ENCODE measurements around the gene C1QTNF8. TPM values are rescaled to one million over a fixed set of nuclear protein-coding genes. Genes with fewer than 3 reads are reported as not detected.

C1QTNF8 gene
- total RNA-seq, 1 experiment from 2014 or later: 0.27 TPM

DNA sequence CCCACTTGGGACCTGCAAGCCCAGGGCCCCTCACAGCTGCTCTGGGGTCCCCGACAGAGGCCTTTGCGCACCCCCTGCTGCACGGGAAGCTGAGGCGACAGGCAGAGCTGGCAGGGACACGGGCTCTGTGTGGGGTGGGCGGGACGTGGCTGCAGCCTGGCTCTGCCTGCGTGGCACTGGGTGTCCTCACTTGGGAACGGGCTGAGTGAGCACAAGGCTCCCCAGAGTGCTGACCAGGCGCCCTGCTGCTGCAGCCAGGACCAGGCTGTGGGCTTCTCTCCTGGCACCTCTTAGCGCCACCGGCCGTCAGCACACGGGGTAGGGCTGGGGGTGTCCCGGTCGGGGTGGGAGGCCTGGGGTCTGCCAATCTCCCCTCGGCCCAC is 6.6 kb downstream of the C1QTNF8 start:
- DNase-seq (ENCODE audit: low read depth, low spot score): no peak
- peaks cover 56 to 95% of the 10 kb centered on the region in 2 experiments for H3K4me1 ChIP-seq (ENCODE audit: control insufficient read depth in 1 of 2, insufficient read depth in 2 of 2, low read length in 2 of 2)
- H3K4me2 ChIP-seq (ENCODE audit: low read length): peak overlapping the region; percentile 100
- H3K27ac ChIP-seq (ENCODE audit: low read depth, low read length): peak overlapping the region; percentile 100
- H3K9ac ChIP-seq (ENCODE audit: low read length): peak overlapping the region; percentile 98
- peak overlapping the region; percentile 68 to 78 for H3K4me3 ChIP-seq (replicated peaks in 1 of 2; ENCODE audit: low read depth in 1 of 2, low read length in 2 of 2)
- no TSS peak for BruUV-seq (replicated peaks)
- ATAC-seq: peak; percentile 26; the same call in 1 of the 2 replicates
- intact Hi-C loops (cut with micrococcal nuclease): no loop called here
- peaks cover 15% of the 10 kb centered on the region for H3K79me2 ChIP-seq (ENCODE audit: insufficient read depth, low read length)
- ChIA-PET RAD21 (ENCODE audit: low non-redundant PET in 1 of 2, low total read pairs in 2 of 2, uncharacterized antibody in 2 of 2, unreplicated experiment in 2 of 2) (no interaction called here), POLR2A (interaction anchor here (1.7 kb wide), 1 partner anchor 368 kb away, joined by 3 read pairs; no protein-coding TSS in a partner anchor), CTCF (no interaction called here)
- peaks cover 0 to 6% of the 10 kb centered on the region in 2 experiments; a peak in 1 of 4 replicates for H3K9me3 ChIP-seq (ENCODE audit: control insufficient read depth in 1 of 2, insufficient read depth in 1 of 2, low read depth in 1 of 2, low read length in 2 of 2)
- no peaks in the 10 kb centered on the region for H4K20me1 ChIP-seq (ENCODE audit: insufficient read depth)
- no peaks in the 10 kb centered on the region for H3K27me3 ChIP-seq (ENCODE audit: insufficient read depth, low read length)
- H3K9me2 ChIP-seq (ENCODE audit: insufficient read depth): no peaks in the 10 kb centered on the region
- peaks cover 0 to 15% of the 10 kb centered on the region in 2 experiments; a peak in 1 of 4 replicates for H3K36me3 ChIP-seq (ENCODE audit: control insufficient read depth in 1 of 2, insufficient read depth in 2 of 2, low read length in 2 of 2)
- TF ChIP-seq EGR1 (IDR thresholded peaks at IDR 0.05; ENCODE audit: low read depth) (no peak), POLR2A (IDR thresholded peaks at IDR 0.05; ENCODE audit: borderline replicate concordance, extremely low read depth, insufficient read depth, insufficient read length) (no peak), EZH2 (IDR thresholded peaks at IDR 0.05) (no peak), CBX3 (IDR thresholded peaks at IDR 0.05; ENCODE audit: low read depth) (no peak), FOSL1 (IDR thresholded peaks at IDR 0.05; ENCODE audit: low read depth) (no peak)
- TF ChIP-seq, protein P1, sequence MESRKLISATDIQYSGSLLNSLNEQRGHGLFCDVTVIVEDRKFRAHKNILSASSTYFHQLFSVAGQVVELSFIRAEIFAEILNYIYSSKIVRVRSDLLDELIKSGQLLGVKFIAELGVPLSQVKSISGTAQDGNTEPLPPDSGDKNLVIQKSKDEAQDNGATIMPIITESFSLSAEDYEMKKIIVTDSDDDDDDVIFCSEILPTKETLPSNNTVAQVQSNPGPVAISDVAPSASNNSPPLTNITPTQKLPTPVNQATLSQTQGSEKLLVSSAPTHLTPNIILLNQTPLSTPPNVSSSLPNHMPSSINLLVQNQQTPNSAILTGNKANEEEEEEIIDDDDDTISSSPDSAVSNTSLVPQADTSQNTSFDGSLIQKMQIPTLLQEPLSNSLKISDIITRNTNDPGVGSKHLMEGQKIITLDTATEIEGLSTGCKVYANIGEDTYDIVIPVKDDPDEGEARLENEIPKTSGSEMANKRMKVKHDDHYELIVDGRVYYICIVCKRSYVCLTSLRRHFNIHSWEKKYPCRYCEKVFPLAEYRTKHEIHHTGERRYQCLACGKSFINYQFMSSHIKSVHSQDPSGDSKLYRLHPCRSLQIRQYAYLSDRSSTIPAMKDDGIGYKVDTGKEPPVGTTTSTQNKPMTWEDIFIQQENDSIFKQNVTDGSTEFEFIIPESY (IDR thresholded peaks at IDR 0.05; ENCODE audit: extremely low read depth, insufficient replicate concordance, low read length): no peak
- no peak overlapping the region for H2AFZ ChIP-seq (ENCODE audit: low read depth, low read length, poor library complexity, severe bottlenecking)
